HG02973 (cell line): ENCODE results near the gene MACIR.

Experiments
- ATAC-seq: cut with Tn5 transposase; IDR thresholded peaks from one replicate; pipeline ENCODE4 v1.9.1; 2021; ENCODE audit warnings: moderate library complexity; ENCODE audit not compliant: unreplicated experiment

Gene MACIR

GRCh38 chr5:103289024-103289423 is 30.5 kb downstream of the MACIR start:
- ATAC-seq, result no peak

- ATAC-seq, result no peak
These were observed 32.3 kb downstream of the MACIR start for GRCh38 chr5:103290846-103291245.

- ATAC-seq, result no peak
These were observed 33.0 kb downstream of the MACIR start for GRCh38 chr5:103291606-103292005.

- no peak for ATAC-seq
These were observed 34.5 kb downstream of the MACIR start for GRCh38 chr5:103293099-103293498.

GRCh38 chr5:103293719-103294118 is 35.2 kb downstream of the MACIR start:
- no peak for ATAC-seq

GRCh38 chr5:103294906-103295305 is 36.3 kb downstream of the MACIR start:
- ATAC-seq, result no peak

GRCh38 chr5:103295424-103295823 is 36.9 kb downstream of the MACIR start:
- no peak for ATAC-seq

GRCh38 chr5:103295871-103296270 is 37.3 kb downstream of the MACIR start:
- no peak for ATAC-seq

GRCh38 chr5:103298117-103298516 is 39.6 kb downstream of the MACIR start:
- no peak for ATAC-seq

GRCh38 chr5:103298607-103299188 is 40.1 kb downstream of the MACIR start:
- no peak for ATAC-seq

DNA sequence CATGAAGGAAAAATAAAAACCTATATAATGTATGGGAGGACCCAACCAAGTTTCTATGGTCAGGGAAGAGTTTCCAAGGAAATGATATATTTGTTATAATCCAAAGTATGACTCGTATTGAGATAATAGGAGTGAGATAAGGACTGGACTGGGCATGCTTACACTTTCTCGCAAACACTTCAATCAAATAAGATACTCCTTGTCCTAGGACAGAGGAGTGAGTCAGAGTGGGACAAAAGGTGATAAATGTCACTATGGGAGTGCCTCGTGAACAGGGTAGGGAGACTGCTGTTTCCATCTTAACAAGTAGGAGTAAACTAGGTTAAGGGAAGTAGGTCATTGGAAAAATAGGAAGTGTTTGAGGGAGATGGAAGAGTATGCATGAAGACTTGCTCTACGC is 47.2 kb downstream of the MACIR start:
- no peak for ATAC-seq

- no peak for ATAC-seq
These were observed 48.9 kb downstream of the MACIR start for GRCh38 chr5:103307470-103307869.

DNA sequence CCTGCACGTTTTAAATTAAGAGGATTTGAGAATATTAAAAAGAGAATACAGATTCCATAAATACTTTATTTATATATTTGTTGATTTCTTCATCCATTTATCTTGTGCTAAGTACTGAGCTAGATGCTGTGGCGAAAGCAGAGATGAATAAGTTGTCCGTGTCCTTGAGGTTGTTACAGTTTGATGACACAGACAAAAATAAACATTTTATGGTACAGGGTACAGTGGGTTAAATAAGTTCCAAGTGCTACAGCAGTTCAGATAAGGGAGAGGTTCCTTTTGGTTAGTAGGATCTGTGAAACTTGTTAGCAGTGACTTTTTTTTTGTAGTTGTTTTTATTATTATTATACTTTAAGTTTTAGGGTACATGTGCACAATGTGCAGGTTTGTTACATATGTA is 50.2 kb downstream of the MACIR start:
- ATAC-seq, result no peak

- ATAC-seq, result no peak
These were observed 54.5 kb downstream of the MACIR start for GRCh38 chr5:103313056-103313455.

DNA sequence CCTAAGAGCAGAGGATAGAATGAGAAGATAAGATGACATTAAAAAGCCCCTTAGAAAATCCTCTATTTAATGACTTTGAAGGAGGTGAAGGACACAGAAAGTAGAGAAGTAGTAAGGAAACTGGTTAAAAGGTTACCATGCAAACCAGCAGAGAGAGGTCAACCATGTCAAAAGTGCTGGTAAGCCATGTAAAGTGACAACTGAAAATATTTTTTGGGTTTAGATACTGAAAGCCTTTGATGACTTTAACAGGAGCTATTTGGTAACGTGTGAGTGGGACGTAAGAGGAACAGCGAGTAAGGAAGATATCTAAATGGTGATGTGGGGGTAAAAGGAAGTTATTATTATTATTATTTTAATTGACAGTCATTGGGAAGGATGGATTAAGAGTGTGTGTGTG is 56.9 kb downstream of the MACIR start:
- ATAC-seq, result no peak

- ATAC-seq, result no peak
These were observed 68.9 kb downstream of the MACIR start for GRCh38 chr5:103327451-103327850.

DNA sequence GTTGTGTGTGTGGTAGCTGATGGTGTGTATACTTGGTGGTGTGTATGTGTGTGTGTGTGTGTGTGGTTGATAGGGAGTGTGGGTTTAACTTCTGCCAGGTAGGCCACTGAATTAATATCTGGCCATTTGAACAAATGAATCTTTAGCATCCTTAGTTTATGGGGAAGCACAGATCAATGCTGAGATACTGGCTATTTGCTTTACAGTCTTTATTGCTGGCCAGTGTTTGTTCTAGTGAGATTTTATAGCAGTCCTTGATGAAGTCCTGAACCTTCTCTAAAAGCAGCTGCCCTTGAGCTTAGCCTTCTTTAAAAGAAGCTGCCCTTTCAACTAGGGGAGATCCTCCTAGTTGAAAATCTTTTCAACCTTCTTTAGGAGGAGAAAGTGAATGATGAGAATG is 69.3 kb downstream of the MACIR start:
- ATAC-seq, result no peak
